SK-N-MC (cell line): ENCODE results near the gene OR10H1.

Source experiments
- DNase-seq: peaks from one replicate; pipeline ENCODE4 v3.0.0-alpha.2; 2011; ENCODE audit warnings: low read depth, low spot score
- H3K27ac ChIP-seq: fragments of 200-600 bp; sonication (generic); 2 replicates; pipeline ENCODE4 v1.5.1; 2016; ENCODE audit warnings: mixed run types
- H3K36me3 ChIP-seq: fragments of 200-600 bp; sonication (generic); 2 replicates; pipeline ENCODE4 v1.6.1; 2017; ENCODE audit warnings: antibody characterized with exemption, low read length, mixed read lengths; ENCODE audit not compliant: insufficient read depth
- H3K4me3 ChIP-seq: fragments of 200-600 bp; sonication (generic); 2 replicates; pipeline ENCODE4 v1.5.1; 2016
- H3K9ac ChIP-seq: fragments of 200-600 bp; sonication (generic); 2 replicates; pipeline ENCODE4 v1.8.0; 2017; ENCODE audit warnings: mixed run types, mixed read lengths; ENCODE audit not compliant: insufficient read length
- H3K9me3 ChIP-seq: fragments of 200-600 bp; sonication (generic); 2 replicates; pipeline ENCODE4 v1.6.1; 2017; ENCODE audit warnings: low read depth, mild to moderate bottlenecking, antibody characterized with exemption, low read length, moderate library complexity, mixed read lengths
- EZH2 ChIP-seq: fragments of 200-600 bp; sonication (generic); IDR thresholded peaks from one replicate; pipeline ENCODE4 v1.6.1; 2017; ENCODE audit warnings: antibody characterized with exemption
- FOXP2 ChIP-seq: optimal IDR thresholded peaks from 2 replicates; pipeline ENCODE3; 2011; ENCODE audit warnings: mild to moderate bottlenecking, moderate library complexity; ENCODE audit not compliant: insufficient read depth; ENCODE audit errors: extremely low read length, control extremely low read depth
- POLR2AphosphoS5 ChIP-seq: IDR thresholded peaks from 2 replicates; pipeline ENCODE4 v1.6.1; 2012; ENCODE audit warnings: mild to moderate bottlenecking, low read depth, low read length, borderline replicate concordance

Gene OR10H1

DNA sequence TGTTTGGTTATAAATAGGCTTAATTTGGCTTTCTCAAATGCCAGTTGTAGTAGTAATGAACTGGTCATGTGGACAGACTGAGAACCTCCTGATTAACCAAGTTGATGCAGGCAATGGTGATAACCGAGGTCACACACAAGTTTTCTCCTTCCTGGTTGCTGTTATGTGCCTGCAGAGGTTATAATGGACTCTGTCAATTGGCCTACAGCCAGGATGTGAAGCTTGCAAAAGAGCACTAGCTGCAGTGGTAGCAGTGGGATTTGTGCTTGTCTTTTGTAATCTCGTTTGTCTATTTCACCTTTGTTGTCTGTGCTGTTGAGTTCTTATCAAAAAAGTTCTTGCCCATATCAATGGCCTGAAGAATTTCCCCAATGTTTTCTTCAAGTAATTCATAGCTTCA is 57.1 kb downstream of the OR10H1 start:
- no peak for TF ChIP-seq POLR2AphosphoS5
- no peak for TF ChIP-seq EZH2
- no peak for TF ChIP-seq FOXP2
- no peak for DNase-seq
- H3K27ac ChIP-seq = no peak overlapping the region
- H3K9ac ChIP-seq = no peak overlapping the region
- no peaks in the 10 kb centered on the region for H3K9me3 ChIP-seq
- H3K4me3 ChIP-seq = no peak overlapping the region
- no peaks in the 10 kb centered on the region for H3K36me3 ChIP-seq
